Activated T-helper 1 cell treated with anti-CD3 and anti-CD28 coated beads, Interleukin-12 subunit alpha, Interleukin-12 subunit beta, Interleukin-2, Interleukin-4 antibody, amounts not matched to agents 30 ng/mL and 10 ng/mL and 1 ng/mL, durations not matched to agents 14 hours and 24 hours and 36 hours (primary cell): ENCODE results near the gene THBS4. TPM values are rescaled to one million over a fixed set of nuclear protein-coding genes. Genes with fewer than 3 reads are reported as not detected.

Experiments used
- DNase-seq: peaks from one replicate; pipeline ENCODE4 v3.0.0; 2021; ENCODE audit warnings: low spot score
- H3K27ac Mint-ChIP-seq: one replicate; pipeline ENCODE4 v1.8.0; 2021; ENCODE audit warnings: mild to moderate bottlenecking, mixed read lengths
- H3K27me3 Mint-ChIP-seq: one replicate; pipeline ENCODE4 v1.8.0; 2022; ENCODE audit warnings: mild to moderate bottlenecking, moderate library complexity, mixed read lengths; ENCODE audit not compliant: insufficient read depth
- H3K36me3 Mint-ChIP-seq: one replicate; pipeline ENCODE4 v1.8.0; 2021; ENCODE audit warnings: low read depth, mixed read lengths
- H3K4me1 Mint-ChIP-seq: one replicate; pipeline ENCODE4 v1.8.0; 2021; ENCODE audit warnings: low read depth, mixed read lengths
- H3K4me3 Mint-ChIP-seq: one replicate; pipeline ENCODE4 v1.8.0; 2021; ENCODE audit warnings: mild to moderate bottlenecking, moderate library complexity, mixed read lengths
- H3K9me3 Mint-ChIP-seq: one replicate; pipeline ENCODE4 v1.8.0; 2021; ENCODE audit warnings: mixed read lengths
- intact Hi-C: fragments of 100-400 bp; cut with micrococcal nuclease; formaldehyde crosslinking; loops from one replicate; pipeline ENCODE4 v1.15.1; 2024
- total RNA-seq: library from RNA; stranded (reverse); gene quantifications from 2 replicates; pipeline ENCODE4 v1.2.3, GENCODE V29; 2022

Gene THBS4
- 1.3 and 2.0 TPM in 2 replicates for total RNA-seq

GRCh38 chr5:80034962-80035821, at the start of gene THBS4:
Gene THBS4 (plus strand): TSS chr5:80035348. CDS start chr5:80035538, 190 bp downstream.
- no peak for DNase-seq
- peaks cover 47% of the 10 kb centered on the region for H3K27me3 Mint-ChIP-seq
- H3K9me3 Mint-ChIP-seq: no peaks in the 10 kb centered on the region
- no peak within 1 kb of the TSS for H3K27ac Mint-ChIP-seq
- peak within 1 kb of the TSS; percentile 49 for H3K4me3 Mint-ChIP-seq
- peaks cover 23% of the 10 kb centered on the region for H3K4me1 Mint-ChIP-seq
- peaks cover 8% of the 10 kb centered on the region for H3K36me3 Mint-ChIP-seq
- intact Hi-C loops: no loop called here

GRCh38 chr5:79986260-79986659, 48.9 kb upstream of the THBS4 start:
- intact Hi-C loops: no loop called here
- no peak for DNase-seq
- Mint-ChIP-seq H3K36me3 (peaks cover 72% of the 10 kb centered on the region), H3K27ac (peak overlapping the region; percentile 64), H3K9me3 (no peaks in the 10 kb centered on the region), H3K27me3 (no peaks in the 10 kb centered on the region), H3K4me1 (peaks cover 78% of the 10 kb centered on the region), H3K4me3 (peak overlapping the region; percentile 50)

- no peak for DNase-seq
- Mint-ChIP-seq H3K4me3 (peak overlapping the region; percentile 93), H3K27me3 (no peaks in the 10 kb centered on the region), H3K27ac (peak overlapping the region; percentile 99), H3K9me3 (no peaks in the 10 kb centered on the region), H3K36me3 (peaks cover 48% of the 10 kb centered on the region), H3K4me1 (peaks cover 61% of the 10 kb centered on the region)
- intact Hi-C loops: loop anchor here (1.0 to 10.0 kb wide), 18 partner anchors 9 to 1981 kb away; partner anchors contain the start of genes ARSB, DHFR, HOMER1 and JMY
Observed at GRCh38 chr5:79990205-79990597, 44.9 kb upstream of the THBS4 start.

- DNase-seq: peak; percentile 81
- H3K9me3 Mint-ChIP-seq: no peaks in the 10 kb centered on the region
- H3K36me3 Mint-ChIP-seq: peaks cover 46% of the 10 kb centered on the region
- no peaks in the 10 kb centered on the region for H3K27me3 Mint-ChIP-seq
- peaks cover 54% of the 10 kb centered on the region for H3K4me1 Mint-ChIP-seq
- intact Hi-C loops: loop anchor here (1.0 to 10.0 kb wide), 19 partner anchors 10 to 1980 kb away; partner anchors contain the start of genes ARSB, DHFR, HOMER1 and JMY
- peak within 1 kb of the TSS; percentile 99 for H3K27ac Mint-ChIP-seq
- H3K4me3 Mint-ChIP-seq: peak within 1 kb of the TSS; percentile 93
Observed at GRCh38 chr5:79990598-79991507, 44.3 kb upstream of the THBS4 start, which contains the start of gene MTX3. Gene MTX3 (minus strand): TSS chr5:79991262. CDS start chr5:79991238, 24 bp downstream.

- intact Hi-C loops: loop anchor here (5.0 to 10.0 kb wide), 3 partner anchors 116 to 1024 kb away; partner anchors contain the start of gene ARSB
- peaks cover 4% of the 10 kb centered on the region for H3K27me3 Mint-ChIP-seq
- no peak overlapping the region for H3K27ac Mint-ChIP-seq
- H3K4me3 Mint-ChIP-seq: no peak overlapping the region
- DNase-seq: no peak
- H3K36me3 Mint-ChIP-seq: peaks cover 26% of the 10 kb centered on the region
- peaks cover 46% of the 10 kb centered on the region for H3K4me1 Mint-ChIP-seq
- no peaks in the 10 kb centered on the region for H3K9me3 Mint-ChIP-seq
Observed at GRCh38 chr5:79992891-79993657, 42.1 kb upstream of the THBS4 start.

GRCh38 chr5:79999722-80000121, 35.4 kb upstream of the THBS4 start:
- peaks cover 3% of the 10 kb centered on the region for H3K36me3 Mint-ChIP-seq
- no peak overlapping the region for H3K27ac Mint-ChIP-seq
- H3K4me3 Mint-ChIP-seq: no peak overlapping the region
- H3K4me1 Mint-ChIP-seq: peaks cover 7% of the 10 kb centered on the region
- no peaks in the 10 kb centered on the region for H3K9me3 Mint-ChIP-seq
- no peak for DNase-seq
- intact Hi-C loops: loop anchor here (10.0 kb wide), 1 partner anchor 1015 kb away; the partner anchor contains the start of gene ARSB
- H3K27me3 Mint-ChIP-seq: peaks cover 10% of the 10 kb centered on the region

GRCh38 chr5:80002677-80003076, 32.5 kb upstream of the THBS4 start:
- intact Hi-C loops: no loop called here
- Mint-ChIP-seq H3K4me1 (peaks cover under 1% of the 10 kb centered on the region), H3K9me3 (no peaks in the 10 kb centered on the region), H3K36me3 (no peaks in the 10 kb centered on the region), H3K4me3 (no peak overlapping the region), H3K27ac (no peak overlapping the region), H3K27me3 (peaks cover 6% of the 10 kb centered on the region)
- DNase-seq: no peak

- intact Hi-C loops: no loop called here
- DNase-seq: no peak
- no peaks in the 10 kb centered on the region for H3K27me3 Mint-ChIP-seq
- H3K9me3 Mint-ChIP-seq: no peaks in the 10 kb centered on the region
- H3K4me3 Mint-ChIP-seq: no peak overlapping the region
- H3K27ac Mint-ChIP-seq: no peak overlapping the region
- no peaks in the 10 kb centered on the region for H3K4me1 Mint-ChIP-seq
- H3K36me3 Mint-ChIP-seq: no peaks in the 10 kb centered on the region
Observed at GRCh38 chr5:80008995-80009765, 26.0 kb upstream of the THBS4 start.

GRCh38 chr5:80010754-80011392, 24.3 kb upstream of the THBS4 start:
- Mint-ChIP-seq H3K4me1 (no peaks in the 10 kb centered on the region), H3K36me3 (no peaks in the 10 kb centered on the region), H3K9me3 (no peaks in the 10 kb centered on the region), H3K4me3 (no peak overlapping the region), H3K27me3 (no peaks in the 10 kb centered on the region), H3K27ac (no peak overlapping the region)
- DNase-seq: no peak
- intact Hi-C loops: no loop called here

GRCh38 chr5:80025069-80025468, 10.1 kb upstream of the THBS4 start:
- Mint-ChIP-seq H3K36me3 (no peaks in the 10 kb centered on the region), H3K4me1 (no peaks in the 10 kb centered on the region), H3K4me3 (no peak overlapping the region), H3K27me3 (peaks cover 33% of the 10 kb centered on the region), H3K9me3 (no peaks in the 10 kb centered on the region), H3K27ac (no peak overlapping the region)
- intact Hi-C loops: no loop called here
- DNase-seq: no peak

- Mint-ChIP-seq H3K27me3 (peaks cover 30% of the 10 kb centered on the region), H3K4me3 (no peak overlapping the region), H3K9me3 (no peaks in the 10 kb centered on the region), H3K4me1 (no peaks in the 10 kb centered on the region), H3K36me3 (no peaks in the 10 kb centered on the region), H3K27ac (no peak overlapping the region)
- intact Hi-C loops: no loop called here
- DNase-seq: no peak
Observed at GRCh38 chr5:80026841-80027240, 8.3 kb upstream of the THBS4 start.
